HG02938 (cell line): ENCODE measurements around the gene ADAM19.

Experiments used
- ATAC-seq: cut with Tn5 transposase; IDR thresholded peaks from one replicate; pipeline ENCODE4 v1.9.1; 2021; ENCODE audit warnings: mild to moderate bottlenecking, moderate library complexity; ENCODE audit not compliant: unreplicated experiment

The ADAM19 gene

DNA sequence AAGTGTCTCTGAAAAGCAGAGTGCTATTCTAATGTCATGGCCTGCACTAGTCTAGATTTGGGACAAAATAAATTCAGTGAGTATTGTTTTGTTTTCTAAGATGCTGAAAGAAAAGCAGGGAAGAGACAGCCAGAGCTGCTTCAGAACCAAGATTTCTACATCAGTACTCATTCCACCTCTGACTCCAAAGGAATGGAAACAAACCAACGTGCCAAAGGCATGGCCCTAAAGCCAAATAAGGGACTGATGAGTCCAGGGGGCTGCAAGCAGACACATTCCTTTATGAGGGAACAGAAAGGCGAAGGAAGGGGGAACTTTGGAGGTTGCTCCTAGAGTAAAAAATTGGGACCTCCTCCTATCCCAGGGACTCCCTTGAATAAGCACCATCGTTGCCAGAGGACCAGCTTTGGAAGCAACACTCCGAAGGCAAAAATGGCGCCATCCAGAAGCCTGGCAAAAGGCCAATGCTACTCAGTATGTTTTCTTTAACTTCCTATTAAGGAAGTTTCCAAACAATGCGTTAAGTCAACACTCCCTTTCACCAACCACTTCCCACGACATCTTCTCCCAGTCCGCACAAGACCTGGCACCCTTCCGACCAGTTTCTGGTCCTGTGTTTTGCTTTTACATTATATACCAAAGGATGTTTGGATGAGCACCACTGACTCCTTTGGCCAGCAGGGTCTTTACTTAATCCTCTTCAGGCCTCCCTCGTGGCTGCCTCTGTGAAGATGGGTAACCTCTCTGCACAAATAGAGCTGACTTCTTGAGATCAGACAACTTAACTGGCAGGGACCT, 31.6 kb downstream of the ADAM19 start:
- ATAC-seq = no peak

DNA sequence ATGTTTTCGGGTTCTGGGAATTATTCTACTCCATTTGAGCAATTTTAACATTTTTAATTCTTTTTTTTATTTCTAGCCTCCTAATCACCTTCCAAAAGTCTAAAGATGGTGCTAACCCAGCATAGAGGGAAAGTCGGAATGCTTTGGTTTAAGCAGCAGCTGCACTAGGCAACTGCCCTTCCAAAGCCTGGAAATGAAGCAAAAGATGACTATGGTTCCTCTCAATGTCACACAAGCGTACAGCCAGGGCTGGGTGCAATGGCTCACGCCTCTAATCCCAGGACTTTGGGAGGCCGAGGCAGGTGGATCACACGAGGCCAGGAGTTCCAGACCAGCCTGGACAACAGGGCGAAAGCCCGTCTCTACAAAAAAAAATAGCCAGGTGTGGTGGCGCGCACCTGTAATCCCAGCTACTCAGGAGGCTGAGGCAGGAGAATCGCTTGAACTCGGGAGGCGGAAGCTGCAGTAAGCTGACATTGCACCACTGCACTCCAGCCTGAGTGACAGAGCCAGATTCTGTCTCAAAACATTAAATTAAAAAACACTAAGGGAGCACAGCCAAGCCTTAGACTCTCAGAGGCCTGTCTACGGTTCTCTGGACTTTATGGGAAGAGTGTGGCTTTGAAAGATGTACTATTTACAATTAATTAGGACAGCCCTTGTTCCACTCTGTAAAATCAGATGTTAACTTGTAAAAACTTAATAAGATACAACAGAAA, 33.1 kb downstream of the ADAM19 start:
- ATAC-seq = no peak

DNA sequence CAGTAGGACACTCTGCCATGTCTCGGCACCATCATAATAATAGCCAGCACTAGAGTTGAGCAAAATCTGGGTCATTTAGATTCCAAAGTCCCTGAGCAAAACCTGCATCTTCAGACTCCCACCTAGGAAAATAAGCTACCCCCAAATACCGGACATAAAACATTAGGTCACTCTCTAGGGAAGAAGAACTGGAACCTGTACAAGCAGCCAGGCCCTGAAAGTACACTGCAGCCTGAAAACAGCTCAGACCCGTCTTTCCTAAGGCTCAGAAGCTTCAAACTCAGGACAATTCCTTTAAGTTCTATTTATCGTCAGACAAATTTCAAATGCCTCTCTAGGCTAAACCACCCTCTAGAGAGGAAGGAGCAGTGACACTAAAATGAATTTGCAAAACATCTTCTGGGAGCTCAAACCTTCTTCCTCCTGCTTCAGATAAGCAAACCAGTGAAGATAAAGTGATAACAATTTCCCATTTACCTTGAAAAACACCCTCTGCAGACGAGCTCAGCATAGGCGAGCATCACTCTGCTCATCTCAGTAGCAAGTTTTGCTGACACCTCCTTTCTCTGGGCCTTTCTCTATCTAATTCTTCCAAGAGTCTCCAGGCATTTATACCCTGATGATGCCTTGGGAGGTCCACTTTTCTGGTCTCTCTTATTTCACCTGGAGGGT, 34.0 kb downstream of the ADAM19 start:
- peak; percentile 8 for ATAC-seq

DNA sequence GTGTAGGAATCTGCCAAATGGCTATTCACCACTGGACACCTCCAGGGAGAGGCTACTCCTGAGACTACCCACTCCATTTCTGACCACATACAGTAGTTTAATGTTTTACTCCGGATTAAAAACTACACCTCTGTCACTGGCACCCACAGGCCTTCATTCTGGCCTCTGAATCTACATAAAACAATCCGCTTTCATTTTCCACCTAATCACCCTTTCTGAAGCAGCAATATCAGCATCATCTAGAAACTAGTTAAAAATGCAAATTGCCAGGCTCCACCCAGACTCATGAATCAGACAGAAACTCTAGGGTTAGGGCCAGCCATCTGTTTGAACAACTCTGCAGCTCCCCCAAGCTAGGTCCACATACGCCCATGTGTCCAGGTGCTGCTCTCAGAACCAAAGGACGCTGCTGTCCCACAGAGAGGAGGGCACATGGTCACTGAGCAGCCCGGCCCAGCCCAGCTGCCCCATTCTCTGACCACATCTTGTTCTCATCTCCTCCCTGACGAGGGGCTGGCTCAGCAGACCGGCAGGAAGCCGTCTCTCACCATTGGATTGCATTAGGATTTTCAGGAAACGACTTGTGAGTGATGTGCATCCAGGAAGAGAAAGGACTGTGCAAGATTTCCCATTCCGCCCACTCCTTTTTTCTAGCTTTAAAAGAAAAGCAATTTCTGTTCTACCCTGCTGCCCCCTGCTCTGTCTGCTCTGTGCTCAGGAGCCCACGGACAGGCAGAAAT, 34.7 kb downstream of the ADAM19 start:
- ATAC-seq = peak; percentile 91

DNA sequence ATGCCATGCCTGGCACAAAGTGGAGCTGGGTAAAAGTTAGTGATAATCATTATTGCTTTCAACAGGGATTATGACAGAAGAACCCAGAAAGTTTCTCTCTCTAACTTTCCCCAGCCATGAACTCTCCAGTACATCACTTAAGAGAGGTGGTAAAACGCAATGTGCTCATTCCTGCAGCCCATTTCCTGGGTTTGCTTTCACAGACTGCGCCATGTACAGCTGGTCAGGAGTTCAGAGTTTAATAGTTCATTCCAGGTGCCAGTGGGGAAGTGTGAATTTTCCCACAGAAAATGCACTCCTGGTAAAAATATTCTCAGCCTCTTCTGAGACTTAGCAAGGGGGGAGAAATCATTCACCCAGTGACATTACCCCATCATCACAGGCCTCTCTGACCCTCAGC, 35.5 kb downstream of the ADAM19 start:
- no peak for ATAC-seq

DNA sequence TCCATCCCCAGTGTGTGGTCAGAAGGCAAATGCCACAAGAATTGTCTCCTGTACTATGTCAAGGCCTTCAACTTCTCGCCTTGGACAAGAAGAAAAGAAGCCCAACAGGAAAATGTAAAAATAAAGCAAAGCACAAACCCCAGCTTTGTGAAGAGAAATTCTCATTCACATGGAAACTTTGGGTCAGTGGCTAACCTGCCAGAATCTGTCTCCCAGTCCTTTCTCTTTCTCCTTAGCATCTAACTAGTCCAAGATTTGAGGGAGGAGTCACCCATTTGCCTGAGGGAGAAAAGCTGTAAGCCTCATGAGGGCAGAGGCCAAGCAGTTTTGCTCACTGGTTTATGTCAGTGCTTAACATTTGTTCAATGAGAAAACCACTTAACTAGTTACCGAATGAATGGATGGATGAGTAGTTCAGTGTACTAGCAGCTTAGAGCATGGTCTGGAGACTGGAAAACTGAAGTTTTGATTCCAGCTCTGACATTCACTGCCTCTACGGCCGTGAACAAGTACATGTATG, 36.0 kb downstream of the ADAM19 start:
- ATAC-seq = no peak

DNA sequence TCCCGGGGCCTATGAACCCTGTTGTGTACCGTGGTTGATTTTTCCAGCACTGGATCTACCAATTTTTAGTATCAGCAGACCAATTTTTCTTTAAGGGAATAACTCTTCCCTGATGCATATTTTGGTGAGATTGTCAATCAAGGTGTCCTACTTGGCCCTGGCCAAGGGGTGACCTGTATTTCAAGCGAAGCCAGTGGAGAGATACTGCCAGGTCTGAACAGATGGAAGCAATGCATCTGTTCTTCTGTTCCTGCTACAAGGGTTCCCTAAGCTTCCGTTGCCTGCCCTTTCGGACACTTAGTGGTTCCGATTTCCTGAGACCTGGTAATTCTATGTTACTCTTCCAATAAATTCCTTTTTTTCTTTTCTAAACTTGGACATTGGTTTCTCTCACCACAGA, 37.3 kb downstream of the ADAM19 start:
- no peak for ATAC-seq

DNA sequence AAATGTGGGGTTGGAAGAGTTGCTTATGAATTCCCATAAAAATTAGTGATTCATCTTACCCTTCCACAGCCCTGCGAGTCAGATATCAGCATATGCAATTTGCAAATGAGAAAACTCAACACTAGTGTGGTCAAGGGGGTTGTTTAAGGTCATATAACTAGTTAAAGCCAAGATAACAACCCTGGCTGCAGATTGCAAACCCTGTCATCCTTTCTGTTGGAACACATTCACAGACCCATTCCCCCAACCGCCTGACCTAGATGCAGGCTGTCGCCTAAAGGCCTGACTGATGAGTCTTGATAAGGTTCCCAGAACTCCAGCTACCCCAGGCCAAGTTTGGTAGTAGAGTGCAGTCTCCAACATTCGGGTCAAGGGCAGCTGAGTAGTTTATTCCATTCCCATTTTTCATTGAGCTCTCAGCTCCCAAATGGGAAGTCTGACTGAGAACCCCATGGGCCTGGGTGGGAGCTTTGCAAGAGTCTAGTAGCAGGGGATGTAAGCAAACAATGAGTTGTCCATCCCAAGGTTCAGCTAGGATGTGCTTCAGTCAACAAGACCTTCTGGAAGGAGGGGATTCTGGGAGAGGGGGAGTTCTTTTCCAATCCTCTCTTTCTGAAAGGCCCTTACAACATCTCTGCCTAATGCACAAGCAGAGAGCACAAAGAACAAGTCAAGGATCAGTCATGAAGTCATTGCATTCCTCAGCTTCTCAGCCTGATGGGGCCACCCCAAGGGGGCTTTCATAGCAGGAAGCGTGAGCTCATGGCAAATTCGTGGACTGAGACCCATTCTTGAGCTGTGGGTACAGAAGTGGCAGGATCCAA, 40.3 kb downstream of the ADAM19 start:
- no peak for ATAC-seq

DNA sequence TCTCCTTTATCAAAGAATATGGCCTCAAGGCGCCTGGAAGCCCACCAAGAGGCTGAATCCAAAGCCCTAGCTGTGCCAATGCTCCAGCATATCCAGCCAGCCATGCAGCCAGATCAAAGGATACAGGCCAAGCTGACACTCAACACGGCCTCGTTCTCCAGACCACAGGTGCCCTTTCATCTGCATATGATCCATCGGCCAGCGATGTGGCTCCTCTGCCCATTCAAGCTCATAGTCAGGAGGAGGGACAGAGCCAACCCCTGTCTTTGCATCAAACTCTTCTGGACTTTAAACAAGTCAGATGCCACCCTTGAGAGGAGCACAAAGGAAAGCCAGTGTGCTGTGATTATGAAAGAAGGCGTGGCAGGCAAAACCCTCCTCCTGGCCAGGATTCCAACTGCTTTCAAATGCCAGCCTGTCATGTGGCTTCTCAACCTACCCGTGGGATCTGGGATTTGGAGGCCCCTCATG, 42.5 kb downstream of the ADAM19 start:
- no peak for ATAC-seq

DNA sequence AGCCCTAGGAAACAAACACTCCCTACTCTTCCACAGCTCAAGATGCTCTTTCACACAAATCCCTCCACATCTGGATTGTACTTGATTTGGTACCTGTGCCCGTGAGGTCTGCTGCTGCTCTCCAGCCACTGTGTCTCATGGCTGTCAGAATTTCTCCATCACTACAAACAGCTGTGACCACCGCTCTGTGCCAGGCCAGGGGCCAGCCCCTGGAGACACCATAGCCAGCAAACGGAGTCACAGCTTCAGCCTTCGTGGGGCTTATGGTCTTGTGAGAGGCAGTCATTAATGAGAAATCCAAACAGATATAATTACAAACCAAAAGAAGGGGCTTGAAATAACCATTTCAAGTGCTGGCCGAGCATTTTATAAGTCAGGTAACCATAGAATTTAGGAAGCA, 43.6 kb downstream of the ADAM19 start:
- ATAC-seq = no peak

DNA sequence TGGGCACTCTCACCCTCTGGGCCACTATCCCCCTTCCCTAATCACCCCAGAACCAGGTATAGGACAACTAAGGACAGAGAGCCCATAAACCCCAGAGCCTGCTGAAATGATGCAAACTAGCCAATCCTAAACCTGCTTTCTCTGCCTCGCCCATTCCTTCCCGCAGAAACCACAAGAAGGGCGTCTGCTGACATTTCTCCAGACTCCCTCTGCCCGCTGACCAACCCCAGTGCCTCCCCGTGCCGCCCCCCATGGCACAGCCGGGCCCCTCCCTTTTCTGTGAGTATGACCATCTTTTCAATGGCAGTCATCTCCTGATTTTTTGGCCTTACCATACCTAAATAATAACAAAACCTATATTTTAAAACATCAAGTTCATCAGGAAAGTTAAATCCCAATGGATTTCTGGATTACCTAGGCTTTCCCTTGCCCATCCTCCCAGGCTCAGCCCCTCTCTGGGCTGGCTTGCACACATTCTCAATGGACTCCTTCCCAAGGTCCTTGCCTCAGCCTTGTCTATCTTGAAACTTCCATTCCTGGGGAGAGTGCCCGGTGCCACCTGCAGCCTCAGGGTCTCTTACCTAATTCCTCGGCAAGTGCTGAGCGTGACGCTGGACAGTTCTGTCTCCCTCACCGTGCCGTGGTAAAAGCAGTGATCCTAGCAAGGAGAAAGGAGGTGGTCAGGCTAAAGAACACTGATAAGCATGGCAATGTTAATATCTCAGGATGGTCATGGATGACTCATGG, 45.2 kb downstream of the ADAM19 start:
- no peak for ATAC-seq

DNA sequence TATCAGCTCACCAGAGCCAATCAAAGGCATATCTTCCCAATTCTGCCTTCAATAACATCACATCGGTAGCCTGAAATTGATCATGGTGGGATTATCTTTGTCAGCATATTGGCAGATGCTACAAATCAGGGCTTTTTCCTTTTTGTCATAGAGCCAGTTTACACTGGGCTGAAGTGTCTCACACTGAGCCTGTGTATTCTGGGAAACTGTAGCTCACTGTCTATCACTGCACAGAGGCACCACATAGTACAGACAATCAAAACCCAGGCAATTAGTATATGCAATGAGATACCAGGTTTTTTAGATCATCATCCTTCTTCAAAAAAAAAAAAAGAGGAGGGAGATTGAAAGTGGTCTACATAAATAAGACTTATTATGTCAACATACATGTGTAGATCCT, 46.6 kb downstream of the ADAM19 start:
- ATAC-seq = no peak

DNA sequence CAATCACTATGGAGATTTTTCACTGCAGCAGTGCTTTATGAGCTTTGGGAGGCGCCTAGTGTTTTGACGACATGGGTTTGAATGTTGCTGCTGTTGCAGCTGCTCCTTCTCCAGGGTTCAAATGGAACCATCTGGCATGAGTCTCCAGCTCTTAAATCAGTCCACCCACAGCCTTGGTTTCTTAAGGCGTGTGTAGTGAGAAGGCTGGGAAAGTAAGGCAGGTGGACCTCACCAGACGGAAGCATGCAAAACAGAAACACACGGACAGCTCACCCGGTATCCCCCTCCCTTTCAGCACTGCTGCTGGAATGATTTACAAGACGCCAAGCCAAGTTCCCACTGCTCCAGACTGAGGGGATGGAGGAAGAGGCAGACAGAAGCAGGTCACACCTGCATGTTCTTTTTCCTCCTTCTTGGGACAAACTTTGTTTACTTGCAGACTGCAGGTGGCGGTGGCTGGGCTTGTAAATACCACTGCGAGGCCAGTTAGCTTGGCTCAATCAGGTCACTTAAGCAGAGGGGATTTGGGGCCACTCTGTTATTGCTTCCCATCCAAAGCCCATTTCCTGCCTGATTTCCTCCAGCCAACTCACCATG, 47.4 kb downstream of the ADAM19 start:
- no peak for ATAC-seq

DNA sequence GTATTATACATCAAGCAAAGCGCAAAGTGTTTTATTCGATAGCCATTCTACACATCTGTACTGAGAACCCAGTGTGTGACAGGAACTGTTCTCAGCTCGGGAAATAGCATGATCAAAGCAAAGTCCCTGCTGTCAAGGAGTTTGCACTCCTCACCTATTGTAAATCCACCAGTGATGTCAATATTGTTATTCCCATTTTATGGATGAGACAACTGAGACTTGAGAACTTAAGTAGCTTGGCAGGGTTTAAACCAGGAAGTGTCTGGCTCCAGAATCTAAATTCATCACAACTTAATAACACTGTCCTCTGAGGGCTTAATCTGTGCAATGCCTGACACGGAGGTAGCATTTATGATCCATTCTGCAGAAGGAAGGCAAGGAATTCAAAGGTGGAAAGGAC, 50.7 kb downstream of the ADAM19 start:
- no peak for ATAC-seq

DNA sequence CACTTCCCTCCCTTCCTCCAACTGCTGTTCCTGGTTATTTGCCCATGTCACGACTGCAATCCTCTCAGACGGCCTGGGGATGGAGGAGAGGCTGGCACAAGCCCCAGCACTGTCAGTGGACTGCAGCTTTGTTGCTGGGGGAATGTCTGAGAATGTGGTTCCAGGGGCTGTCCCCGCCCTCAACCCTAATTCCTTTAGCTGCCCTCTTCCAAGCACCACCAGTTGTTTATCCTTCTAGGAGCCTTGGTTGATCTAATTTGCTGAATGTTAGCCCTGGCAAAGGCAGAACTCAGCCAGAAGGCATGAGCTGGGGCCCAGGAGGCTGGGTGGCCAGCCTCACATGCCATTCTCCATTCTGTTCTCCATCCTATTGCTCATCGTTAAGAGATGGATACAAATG, 51.6 kb downstream of the ADAM19 start:
- no peak for ATAC-seq

DNA sequence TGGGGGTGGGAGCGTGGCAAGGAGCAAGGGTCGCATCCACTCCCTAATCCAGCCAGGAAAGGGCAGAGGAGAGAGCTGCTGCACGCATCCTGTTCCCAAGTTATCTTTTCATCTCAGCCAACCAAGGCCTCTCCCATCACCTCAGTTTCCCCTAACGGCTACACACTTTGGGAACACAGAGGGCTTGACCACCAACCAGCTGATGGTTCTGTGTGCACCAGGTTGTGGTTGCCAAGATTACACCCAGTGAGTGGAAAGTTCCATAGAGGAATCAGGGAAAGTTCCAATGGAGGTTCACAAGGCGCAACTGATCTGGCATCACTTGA, 53.9 kb downstream of the ADAM19 start:
- ATAC-seq = no peak

DNA sequence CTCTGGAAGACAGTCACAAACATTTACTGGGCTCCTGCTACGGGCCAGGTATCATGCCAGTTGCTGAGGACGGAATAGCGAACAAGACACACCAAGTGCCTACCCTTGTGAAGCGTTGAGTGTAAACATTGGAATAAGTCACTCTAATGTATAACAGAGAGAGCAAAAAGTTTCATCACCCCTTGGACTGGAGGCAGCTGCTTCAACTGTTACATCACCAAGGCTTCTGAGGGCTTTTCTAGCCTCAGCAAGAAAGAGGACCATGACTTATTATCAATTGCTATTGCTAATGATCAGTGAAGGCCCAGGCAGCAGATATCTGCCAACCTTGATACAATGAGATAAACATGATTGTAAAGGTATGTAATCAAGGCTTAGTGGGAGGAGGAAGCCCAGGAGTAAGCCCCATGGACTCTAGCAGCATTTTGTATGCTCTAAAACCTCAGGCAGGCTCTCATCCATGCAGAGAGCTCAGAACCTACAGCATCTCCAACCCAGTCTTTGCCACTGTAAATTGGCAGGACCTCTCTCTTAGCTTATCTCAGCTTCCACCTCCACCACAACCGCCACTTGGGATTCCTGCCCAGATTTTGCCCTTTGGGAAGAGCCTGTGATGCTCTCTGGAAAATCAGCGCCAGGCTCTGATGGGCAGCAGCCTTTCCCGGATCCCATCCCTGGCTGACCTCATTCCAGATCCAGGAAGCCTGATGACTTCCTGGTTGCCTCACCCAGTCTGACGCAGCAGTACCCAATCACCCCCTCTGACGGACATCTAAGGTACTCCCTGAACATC, 54.5 kb downstream of the ADAM19 start:
- no peak for ATAC-seq

DNA sequence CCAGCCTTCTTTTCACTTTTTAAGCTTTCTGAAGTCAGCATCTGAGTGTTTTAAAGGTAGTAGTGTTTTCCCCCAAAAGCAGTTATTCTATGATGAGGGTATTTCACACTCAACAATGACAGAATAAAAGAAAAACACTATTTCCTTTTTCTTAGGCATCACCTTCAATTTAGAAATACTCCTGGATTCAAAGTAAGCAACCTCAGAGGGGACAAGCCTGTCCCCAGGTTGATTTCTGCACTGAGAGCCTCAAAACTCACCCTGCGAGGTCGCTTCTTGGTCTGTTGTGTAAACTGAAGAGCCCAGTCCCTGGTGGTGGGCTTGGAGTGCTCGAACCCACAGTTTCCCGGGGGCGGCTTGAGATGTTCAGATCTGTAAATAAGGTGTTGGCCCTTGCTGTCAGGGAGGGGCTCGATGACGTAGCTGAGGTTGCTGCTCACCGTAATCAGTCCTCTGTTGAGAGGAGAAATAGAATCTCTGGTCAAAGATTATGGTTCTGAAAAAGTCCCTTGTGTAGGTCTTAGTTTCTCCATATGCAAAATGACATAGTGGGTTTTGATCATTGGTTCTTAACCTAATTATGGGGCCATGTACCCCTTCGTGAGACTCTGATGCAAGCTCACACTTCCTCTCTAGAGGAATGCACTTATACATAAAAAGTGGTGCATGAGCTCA, 55.9 kb downstream of the ADAM19 start:
- peak; percentile 55 for ATAC-seq
